ENCODE measurements around the gene ATP8B3. TPM values are rescaled to one million over a fixed set of nuclear protein-coding genes. Genes with fewer than 3 reads are reported as not detected.

ATP8B3 gene
- total RNA-seq, 1 donor, result 0.86 TPM

GRCh38 chr19:1826557-1827521 lies 14.8 kb upstream of the ATP8B3 start:
- TF ChIP-seq, protein P1, sequence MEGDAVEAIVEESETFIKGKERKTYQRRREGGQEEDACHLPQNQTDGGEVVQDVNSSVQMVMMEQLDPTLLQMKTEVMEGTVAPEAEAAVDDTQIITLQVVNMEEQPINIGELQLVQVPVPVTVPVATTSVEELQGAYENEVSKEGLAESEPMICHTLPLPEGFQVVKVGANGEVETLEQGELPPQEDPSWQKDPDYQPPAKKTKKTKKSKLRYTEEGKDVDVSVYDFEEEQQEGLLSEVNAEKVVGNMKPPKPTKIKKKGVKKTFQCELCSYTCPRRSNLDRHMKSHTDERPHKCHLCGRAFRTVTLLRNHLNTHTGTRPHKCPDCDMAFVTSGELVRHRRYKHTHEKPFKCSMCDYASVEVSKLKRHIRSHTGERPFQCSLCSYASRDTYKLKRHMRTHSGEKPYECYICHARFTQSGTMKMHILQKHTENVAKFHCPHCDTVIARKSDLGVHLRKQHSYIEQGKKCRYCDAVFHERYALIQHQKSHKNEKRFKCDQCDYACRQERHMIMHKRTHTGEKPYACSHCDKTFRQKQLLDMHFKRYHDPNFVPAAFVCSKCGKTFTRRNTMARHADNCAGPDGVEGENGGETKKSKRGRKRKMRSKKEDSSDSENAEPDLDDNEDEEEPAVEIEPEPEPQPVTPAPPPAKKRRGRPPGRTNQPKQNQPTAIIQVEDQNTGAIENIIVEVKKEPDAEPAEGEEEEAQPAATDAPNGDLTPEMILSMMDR (IDR thresholded peaks at IDR 0.05; ENCODE audit: insufficient read depth, low read depth, low read length), result no peak
- DNase-seq (ENCODE audit: low read depth), result peak; percentile 13

DNA sequence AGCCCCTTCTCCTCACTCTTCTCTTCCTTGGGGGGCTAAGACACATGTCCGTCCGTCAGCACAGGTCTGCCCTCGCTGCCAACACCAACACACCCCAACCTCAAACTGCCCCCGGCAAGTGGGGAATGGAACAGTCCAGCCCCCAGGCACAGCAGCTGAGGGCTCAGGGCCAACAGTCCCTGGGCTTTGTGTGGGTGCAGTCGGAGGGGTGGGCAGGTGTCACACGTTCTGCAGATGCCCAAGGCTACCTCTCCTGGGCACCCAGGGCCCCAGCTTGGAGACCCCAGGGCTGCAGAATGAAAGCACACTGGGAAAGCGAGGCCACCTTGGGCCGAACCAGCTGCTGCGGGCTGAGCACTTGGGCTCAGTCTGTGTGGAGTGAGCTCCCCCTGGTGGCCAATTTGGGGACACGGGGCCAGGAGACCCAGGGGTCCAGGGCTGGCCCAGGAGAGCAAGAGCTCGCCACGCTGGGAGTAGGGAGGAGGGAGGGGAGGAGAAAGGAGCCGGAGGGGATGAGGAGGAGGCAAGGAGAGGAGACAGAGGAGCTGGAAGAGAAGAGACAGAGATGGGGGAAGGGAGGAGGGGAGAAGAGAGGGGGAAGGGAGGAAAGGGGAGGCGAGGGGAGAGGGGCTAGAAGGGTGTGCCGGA lies 14.0 kb upstream of the ATP8B3 start:
- peak; percentile 70 for DNase-seq (ENCODE audit: low read depth)
- TF ChIP-seq, protein P1 (IDR thresholded peaks at IDR 0.05; ENCODE audit: insufficient read depth, low read depth, low read length), result peak; percentile 94
- no peak overlapping the region for H3K4me3 ChIP-seq (ENCODE audit: low read depth, low read length)

More at GRCh38 chr19:1826557-1827521, 14.8 kb upstream of the ATP8B3 start:
- no peak overlapping the region for H3K4me3 ChIP-seq (ENCODE audit: low read depth, low read length)

DNA sequence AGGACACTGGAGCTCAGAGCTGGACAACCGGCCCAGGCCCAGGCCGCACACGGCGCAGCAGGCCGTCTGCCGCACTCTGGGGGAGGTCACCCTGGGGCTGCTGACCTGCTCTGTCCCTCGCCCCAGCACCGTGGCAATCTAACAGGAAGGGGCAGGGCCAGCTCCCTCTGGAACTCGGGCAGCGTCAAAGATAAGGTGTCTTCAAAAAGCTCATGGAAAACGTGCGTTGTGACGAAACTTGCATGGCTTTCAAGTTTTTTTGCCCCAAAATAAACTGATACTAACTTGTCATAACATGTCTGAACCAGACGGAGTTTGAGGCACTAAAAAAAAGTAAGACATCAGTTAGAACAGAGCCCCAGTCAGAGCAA lies 12.2 kb upstream of the ATP8B3 start:
- H3K4me3 ChIP-seq (ENCODE audit: low read depth, low read length), result no peak overlapping the region
- no peak for DNase-seq (ENCODE audit: low read depth)
- TF ChIP-seq, protein P1 (IDR thresholded peaks at IDR 0.05; ENCODE audit: insufficient read depth, low read depth, low read length), result no peak

GRCh38 chr19:1823539-1824251 lies 11.6 kb upstream of the ATP8B3 start:
- TF ChIP-seq, protein P1 (IDR thresholded peaks at IDR 0.05; ENCODE audit: insufficient read depth, low read depth, low read length), result no peak
- no peak overlapping the region for H3K4me3 ChIP-seq (ENCODE audit: low read depth, low read length)
- no peak for DNase-seq (ENCODE audit: low read depth)

- no peak for DNase-seq (ENCODE audit: low read depth)
- TF ChIP-seq, protein P1 (IDR thresholded peaks at IDR 0.05; ENCODE audit: insufficient read depth, low read depth, low read length), result no peak
- H3K4me3 ChIP-seq (ENCODE audit: low read depth, low read length), result no peak overlapping the region
These were observed 10.9 kb upstream of the ATP8B3 start for GRCh38 chr19:1823020-1823419.

DNA sequence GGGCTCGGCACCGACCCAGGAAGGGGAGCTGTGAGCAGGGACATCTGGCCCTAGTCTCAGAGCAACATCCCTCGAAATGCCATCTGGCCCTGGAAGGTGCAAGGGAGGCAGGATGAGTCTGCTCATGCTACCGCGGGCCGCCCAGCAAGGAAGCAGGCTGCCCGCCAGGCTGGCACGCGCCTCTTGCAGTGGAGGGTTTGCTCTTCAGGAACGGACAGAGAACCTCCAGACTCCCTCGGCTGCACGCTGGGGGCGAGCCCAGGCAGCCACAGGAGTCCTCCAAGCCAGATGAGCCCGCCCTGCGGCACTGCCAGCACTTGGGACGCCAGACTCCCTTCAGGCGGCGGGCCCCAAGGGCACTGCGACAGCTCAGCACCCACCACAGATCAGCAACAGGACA lies 10.1 kb upstream of the ATP8B3 start:
- DNase-seq (ENCODE audit: low read depth), result no peak
- TF ChIP-seq, protein P1 (IDR thresholded peaks at IDR 0.05; ENCODE audit: insufficient read depth, low read depth, low read length), result no peak
- no peak overlapping the region for H3K4me3 ChIP-seq (ENCODE audit: low read depth, low read length)
